Stimulated activated CD4-positive, alpha-beta T cell treated with anti-CD3 and anti-CD28 coated beads, Interleukin-15, amount 100 ng/mL, for 1 hour (primary cell): ENCODE data around the gene DNAH8.
A peak's percentile ranks its signal among the peaks of the same experiment; 100 is the strongest.

Experiments
- DNase-seq, 2 donors: peaks; one replicate each; pipeline ENCODE4 v3.0.0-alpha.2; 2020; ENCODE audit warnings: low read depth in 1 of 2, low spot score in 1 of 2

Gene DNAH8

DNA sequence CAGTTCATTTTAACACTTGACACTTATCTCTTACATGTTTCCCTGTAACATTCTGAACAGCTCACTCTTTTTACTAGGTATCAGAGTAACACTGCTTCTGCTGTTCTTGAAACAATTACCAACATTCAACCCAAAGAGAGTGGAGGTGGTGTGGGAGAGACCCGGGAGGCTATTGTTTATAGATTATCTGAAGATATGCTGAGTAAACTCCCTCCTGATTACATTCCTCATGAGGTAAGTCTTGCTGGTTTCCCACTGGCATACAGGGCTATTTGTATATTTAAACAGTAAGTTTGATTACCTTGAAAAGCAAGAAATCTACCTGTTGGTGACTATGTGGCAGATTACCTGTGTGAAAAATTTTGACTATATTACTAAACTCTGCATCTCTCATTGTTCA, 293.6 kb downstream of the DNAH8 start:
- no peak for DNase-seq

DNA sequence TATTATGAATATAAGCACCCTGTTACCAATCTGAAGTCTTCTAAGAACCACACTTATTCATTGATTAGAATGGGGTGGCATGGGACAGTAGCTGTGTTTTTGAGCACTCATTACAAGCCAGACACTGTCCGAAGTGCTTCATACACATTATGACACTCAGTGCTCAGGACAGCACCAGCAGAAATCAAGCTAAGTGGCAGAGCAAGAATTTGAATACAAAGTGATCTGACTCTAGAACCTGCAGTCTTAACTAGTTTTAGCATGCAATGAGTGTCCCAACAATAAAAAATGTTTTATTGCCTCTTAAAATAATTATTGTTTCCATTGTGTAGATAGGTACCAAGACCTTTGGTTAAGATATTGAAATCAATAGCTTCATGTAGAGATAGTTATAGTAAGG, 294.4 kb downstream of the DNAH8 start:
- DNase-seq = no peak

DNA sequence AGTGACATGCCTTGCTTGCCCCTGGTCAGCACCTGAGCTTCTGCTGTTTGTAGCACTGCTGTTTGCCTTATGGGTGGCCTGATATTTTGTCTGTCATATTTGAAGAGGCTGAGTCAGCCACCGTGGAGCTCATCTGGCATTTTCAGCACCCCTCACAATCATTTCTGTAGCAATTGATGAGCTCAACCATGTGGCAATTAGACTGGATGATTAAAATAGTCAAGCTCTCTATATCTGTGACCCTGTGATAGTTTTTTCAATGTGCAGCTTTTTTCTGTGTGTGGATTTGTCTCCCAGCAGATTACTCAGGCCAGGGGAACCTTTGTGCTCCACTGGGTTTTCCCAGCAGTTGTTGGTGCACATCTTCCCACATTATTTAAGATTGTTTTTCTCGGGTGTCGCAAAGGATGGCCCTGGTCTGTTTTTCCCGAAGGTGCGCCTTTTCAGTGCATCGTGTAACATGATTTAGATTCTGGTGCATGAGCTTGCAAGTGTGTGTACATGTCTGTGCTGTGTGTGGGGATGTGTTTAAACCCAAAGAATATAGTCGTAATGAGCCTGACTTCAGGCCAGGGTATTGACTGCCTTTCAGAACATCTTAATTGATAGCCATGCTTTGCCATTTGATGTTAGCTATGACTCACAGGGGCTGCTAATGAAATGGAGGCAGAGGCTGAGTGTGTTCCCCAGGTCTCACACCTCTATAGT, 301.9 kb downstream of the DNAH8 start:
- no peak for DNase-seq

DNA sequence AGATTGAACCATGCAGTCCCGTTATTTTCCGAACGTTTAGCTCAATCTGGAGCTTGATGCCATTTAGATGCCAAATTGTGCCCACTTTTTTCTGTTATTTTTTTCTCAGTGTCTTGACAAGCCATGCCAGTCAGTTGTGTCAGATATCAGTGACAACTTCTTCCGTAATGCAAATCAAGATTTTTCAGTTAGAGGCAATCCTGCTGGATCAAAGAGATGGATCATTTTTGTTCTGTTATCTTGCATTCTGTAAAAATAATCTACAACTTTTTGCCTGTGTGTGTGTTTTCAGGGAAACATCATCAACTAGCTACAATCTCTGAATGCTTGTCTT, 302.4 kb downstream of the DNAH8 start:
- DNase-seq = no peak

DNA sequence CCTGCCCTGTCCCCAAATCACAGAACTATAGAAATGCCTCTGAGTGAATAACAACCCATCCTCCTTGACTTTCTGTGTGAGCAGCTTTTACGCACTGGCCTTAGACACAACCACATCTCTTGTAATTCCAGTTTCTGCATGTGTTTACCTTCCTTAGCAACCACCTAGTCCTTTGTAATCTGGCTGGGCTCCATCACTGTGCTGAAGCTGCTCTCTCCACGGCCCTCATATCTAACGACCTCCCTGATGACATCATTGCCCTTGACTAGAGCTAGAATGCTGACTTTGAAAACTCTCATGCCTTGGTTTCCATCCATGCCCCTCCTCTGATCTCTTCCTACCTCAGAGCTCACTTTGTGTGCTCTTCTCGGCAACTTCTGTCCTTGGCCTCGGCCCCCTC, 303.0 kb downstream of the DNAH8 start:
- no peak for DNase-seq

DNA sequence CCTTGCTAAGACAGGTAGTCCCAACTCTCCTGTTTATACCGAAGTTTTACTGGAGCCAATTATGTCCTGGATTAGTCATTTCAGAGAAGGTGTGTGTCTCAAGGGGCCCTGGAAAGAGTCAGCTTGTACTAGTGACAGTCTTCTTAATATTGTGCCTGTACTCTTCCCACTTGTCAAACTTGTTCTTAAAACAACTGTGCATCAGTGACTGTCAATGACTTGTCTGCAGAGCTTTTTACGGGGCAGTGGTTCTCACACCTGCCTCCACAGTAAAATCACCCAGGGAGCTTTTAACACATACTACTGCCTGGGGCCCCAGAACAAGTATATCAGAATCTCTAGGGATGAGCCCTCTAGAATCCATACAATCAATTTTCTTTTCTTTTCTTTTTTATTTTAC, 305.0 kb downstream of the DNAH8 start:
- no peak for DNase-seq

DNA sequence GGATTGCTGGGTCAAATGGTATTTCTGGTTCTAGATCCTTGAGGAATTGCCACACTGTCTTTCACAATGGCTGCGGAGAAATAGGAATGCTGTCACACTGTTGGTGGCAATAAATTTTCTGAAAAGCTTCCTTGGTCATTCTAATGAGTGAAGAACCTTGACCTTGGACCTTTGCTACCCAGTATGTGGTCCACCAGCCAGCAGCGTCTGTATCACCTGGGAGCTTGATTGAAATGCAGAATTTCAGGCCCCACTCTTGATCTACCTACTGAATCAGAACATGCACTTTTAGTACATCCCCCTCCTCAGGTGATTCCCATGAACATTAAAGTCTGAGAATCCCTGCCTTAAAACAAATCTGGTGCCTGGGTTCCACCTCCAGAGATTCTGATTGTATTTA, 305.9 kb downstream of the DNAH8 start:
- no peak for DNase-seq

DNA sequence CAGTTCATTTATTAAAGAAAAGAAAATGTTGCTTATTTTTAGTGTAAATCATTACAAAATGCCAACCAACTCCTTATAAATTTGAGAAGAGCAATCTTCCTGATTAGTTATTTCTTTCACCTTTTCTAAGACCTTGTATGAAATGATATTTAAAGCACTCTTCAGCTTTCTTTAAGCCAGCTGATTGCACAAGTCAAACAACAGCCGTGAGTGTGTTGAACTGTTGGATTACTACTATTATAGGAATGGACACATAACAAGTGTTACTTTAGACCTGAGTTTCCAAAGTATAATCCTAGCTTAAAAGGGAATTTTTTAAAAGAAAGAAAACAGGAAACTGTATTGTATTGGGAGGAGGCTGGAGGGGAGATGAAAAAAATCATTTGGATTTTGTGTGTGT, 306.7 kb downstream of the DNAH8 start:
- no peak for DNase-seq

DNA sequence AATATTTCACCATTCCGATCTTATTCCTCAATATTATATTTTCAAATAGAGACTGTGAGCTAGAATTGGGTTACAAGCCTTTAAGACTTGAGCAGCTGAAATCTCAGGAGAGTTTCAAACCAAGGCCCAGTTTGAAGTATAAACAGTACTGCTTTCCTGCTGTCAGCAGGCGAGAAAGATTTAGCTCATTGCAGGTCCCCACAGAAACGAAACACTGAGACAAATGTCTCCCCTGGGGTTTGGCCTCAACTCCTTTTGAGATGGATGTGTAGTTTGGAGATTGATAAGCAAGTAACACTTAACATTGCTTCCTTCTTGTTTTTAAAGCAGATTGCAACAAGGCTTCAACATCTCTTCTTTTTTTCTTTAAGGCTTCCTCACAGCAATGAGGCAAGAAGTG, 311.1 kb downstream of the DNAH8 start:
- DNase-seq = no peak

DNA sequence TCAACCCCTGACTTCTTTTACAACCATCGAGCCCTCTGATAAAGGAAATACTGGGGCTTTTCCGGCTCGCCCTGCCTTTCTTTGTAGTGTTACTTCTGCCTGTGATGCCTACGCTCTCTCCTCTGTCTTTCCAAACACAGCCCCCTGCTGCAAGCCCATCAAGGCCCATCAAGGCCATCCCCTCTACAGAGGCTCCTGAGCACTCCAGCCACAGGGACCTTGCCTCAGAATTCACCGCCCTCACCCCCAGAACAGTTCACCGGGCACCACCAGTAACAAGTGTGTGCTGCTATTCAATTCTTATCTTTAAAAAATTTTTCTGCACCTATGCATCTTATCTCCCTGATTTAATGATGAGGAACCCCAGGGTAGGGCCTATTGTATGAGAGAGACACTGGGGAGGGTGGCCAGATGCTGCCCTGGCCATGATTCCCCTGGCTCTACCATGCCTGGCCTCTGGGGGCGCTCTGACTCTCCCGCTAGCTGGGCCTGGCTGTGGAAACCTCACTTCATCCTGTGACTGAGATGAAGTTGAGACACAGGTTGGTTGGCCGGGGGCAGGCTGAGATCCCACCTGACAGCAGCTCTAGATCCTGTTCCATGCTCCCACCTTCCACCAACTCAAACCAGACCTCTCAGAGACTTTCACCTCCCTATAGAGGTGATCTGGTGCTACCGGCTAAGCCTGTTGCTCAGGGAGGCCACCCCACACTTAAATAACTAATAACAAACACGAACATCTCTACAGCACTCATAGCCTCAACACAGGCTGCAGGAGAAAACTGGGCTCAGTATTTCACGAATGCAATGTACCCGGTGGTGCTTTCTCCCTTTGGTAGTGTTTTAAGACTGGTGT, 314.3 kb downstream of the DNAH8 start:
- peak in 1 of 2 donors; percentile 21 for DNase-seq

DNA sequence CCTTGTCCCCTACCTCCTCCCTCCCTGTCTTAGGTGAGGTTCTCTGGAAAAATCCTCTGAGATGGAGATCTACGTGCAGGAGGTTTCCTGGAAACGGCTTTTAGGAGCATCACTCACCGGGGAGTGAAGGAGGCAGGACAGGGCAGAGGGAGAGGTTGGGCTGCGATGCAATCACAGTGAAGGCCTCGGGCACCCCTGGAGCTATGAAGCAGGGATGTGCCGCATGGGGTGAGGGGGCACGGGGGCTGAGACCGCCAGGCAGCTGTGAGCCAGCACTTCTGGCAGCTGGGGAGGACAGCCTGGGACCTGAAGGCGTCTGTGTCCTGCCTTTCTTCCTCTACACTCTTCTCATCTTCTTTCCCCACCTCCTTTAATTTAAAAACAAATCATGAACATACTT, 320.6 kb downstream of the DNAH8 start:
- DNase-seq = no peak

DNA sequence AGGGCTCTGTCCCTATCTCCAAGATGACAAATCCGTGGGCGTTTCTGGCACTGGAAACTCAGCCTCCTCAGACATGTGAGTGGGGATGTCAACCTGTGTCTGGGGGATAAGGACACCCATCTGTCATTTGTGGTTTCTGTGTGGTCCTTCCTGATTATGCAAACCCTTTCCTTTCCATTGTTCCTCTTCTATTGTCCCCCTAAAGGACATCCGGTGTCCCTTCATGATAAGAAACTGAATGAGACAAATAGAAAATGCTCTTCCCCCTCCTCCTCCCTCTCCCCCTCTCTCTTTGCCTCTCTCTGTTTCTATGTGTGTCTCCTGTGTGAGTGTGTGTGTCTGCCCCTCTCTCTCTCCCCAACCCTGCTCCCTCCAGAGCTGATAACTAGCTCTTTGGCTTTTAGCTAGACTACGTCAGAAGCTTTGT, 322.0 kb downstream of the DNAH8 start:
- no peak for DNase-seq

DNA sequence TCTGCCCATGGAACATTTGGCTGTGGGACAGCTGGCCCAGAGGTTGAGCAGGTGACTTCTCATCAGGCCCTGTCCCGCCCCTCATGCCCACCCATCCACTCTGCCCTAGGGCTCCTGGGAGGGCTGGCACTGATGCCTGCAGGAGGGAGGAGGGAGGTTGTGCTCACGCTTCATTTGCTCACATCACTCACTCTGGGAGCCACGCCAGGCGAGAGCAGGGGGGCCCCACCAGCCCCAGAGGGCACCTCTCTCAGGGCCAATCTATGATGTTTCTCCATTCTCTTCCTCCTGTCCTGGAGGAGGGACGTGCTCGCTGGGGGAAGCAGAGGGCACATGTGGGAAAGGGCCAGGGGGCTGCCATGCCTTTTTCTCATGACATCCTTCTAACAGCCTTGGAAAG, 322.6 kb downstream of the DNAH8 start:
- DNase-seq = no peak

DNA sequence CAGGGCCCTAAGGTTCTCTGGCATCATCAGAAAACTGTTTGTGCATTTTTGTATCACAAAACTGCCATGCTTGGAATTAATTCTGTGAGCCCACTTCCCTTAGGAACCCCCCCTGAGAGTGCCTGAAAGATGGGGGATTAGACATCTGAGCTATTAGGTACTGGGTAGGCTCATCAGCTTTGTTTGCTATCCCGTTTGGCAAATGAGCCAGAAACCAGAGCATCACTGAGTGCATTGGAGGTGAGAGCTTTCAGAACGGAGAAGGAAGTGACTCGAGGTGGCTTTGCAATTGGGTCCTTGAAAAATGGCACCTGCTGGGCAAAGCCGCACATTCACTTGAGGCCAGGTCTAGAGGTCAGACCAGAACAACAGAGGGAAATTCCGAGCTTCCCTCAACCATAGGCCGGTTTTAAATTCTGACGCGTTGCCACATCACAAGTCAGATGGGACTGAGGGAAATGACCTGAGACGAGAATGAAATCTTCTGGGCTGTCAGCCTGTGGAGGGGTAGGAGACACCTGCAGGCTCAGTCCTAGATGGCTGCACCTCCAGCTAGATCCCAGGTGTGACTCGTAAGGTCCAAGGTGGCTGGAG, 325.1 kb downstream of the DNAH8 start:
- DNase-seq = no peak

DNA sequence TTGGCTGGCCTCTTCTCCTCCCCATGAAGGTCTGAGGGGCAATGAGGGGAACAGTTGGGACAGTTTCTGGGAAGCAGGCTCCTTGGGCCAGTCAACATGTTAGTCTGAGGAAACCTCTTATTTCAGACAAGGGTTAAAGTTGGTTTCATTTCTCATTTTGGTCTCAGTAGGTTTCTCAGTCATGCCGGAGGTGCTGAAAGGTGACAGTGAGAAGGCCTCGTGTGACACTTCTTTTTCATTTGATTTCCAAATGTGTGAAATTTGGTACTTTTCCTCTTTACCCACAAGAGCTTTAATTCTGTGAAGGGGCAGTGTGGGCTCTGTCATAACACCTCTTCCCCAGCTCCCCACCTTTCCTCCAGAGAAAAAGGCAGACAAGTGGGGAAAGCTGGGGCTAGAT, 326.0 kb downstream of the DNAH8 start:
- no peak for DNase-seq

DNA sequence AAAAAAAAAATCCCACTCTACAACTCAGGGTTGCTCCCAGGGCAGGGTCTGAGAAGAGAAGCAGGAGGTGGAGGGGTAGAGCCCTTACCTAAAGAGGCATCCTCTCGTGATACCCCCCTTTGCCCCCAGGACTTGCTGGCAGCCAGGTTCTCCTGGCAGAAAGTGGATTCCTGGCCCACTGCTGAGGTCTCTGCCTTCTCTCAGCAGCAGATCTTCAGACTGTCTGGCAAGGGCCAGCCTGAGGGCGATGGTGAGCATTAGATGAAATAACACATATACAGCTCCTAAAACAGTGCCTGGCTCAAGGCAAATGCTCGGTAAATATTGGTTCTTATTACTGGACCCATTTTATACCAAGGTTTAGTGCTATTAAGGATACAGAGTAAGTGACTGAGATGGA, 328.7 kb downstream of the DNAH8 start:
- no peak for DNase-seq

DNA sequence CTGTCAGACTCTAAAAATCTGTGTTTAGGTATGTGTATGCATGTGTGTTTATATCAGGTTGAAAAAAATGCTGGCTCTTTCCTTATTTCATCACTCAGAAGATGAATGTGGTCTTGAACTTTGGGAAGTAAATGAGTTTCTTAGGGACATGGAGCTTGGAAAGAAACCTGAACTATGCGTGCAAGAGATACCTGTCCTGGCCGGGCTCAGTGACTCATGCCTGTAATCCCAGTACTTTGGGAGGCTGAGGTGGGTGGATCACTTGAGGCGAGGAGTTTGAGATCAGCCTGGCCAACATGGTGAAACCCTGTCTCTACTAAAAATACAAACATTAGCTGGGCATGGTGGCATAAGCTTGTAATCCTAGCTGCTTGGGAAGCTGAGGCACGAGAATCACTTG, 329.1 kb downstream of the DNAH8 start:
- DNase-seq = no peak

DNA sequence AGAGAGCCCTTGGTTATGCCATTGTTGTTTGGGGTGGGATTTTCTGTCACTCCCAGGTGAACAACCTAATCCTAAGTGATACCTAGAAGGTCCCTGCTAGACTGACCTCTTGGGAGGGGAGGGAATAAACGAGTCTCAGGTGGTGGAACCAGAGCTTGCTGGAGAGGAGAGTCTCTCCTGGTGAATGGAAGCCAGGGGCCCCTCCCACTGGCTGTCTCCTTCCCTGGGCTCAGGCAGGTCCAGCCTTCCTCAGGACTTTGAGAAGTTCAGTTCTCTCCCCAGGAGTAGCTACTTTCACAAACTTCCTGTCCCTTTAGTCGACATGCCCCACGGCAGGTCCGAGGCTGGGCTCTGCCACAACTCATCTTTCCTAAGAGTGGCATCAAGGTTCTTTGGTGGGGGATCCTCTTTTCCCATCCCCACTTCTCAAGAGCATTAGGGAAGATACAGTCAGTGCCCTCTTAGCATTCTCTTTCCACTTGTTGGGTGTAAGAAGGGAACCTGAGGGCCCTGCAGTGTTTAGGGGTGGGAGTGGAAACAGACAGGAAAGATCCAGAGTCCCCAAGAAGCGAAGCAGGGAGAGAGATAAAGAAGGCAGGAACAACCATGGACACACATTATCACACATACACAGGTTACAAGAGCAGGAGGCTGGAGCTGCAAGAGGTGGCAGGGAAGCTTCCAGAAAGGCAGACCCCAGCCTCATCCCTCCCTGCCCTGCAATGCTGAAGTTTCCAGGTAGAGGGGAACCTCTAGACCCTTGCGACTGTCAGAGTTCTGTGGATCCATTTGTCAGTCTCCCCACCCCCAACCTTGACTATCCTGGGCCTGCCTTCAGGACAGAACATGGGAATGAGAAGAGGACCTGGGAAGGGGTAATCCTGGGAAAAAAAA, 332.6 kb downstream of the DNAH8 start:
- DNase-seq = no peak

DNA sequence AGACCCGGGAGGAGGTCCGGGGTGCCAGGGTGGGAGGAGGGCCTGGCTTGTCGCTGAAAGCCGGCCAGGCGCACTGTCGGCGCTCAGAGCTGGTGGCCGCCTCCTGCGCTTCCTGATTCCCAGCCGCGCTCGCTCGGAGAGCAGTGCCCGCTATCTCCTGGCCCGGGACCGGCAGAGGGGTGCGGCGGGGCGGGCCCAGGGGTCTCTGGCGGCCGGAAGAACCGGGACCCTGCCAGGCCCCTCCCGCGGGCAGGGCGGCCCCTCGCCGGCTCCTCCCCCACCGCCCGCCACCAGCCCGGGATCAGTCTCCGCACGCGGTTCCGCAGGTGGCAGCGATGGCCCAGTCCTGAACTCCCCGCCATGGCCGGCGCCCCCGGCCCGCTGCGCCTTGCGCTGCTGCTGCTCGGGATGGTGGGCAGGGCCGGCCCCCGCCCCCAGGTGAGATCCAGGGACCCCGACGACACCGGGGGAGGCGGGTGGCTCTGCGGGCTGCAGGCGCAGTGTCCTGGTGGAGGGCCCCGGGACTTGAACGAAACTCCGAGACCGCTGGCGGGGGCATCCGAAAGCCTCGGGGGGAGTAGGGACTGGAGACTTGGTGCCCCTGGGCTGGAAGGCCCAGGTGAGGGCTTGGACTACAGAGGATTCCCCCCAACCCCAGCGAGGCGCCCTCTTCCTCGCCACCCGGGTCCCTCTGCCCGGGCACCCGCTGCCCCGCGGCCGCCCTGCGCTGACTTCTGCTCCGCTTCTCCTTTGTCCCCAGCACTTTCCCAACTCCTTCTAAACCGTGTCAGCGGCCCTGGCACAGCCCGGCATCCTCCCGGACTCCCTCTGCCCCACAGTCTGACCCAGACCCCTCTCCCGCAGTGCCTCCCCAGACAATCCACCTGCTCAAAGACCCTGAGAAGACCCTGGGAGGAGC, 333.6 kb downstream of the DNAH8 start, which contains the start of gene GLP1R:
Gene GLP1R, plus strand, starts transcription at position 301 of the 919 bp plus-strand sequence. Its CDS starts 60 bp downstream, at position 361.
- peak in 1 of 2 donors; percentile 2 for DNase-seq
